Right lobe of liver (tissue), 4 donors: ENCODE data around the gene NPR1.
"Not testable (repeated sequence)": the region's sequence is repeated elsewhere in the genome, so short reads cannot be mapped to it uniquely, and the experiment has no call there.

Experiments used
- CTCF ChIP-seq, 4 donors: fragments of 200-600 bp in 3 of 4; fragments of 450-650 bp in 1 of 4; IDR thresholded peaks; one replicate each; pipeline versions ENCODE4 v1.5.1 to v1.8.0; 2016 to 2022; ENCODE audit warnings: antibody characterized with exemption in 4 of 4, mild to moderate bottlenecking in 2 of 4
- POLR2A ChIP-seq: fragments of 450-650 bp; IDR thresholded peaks from one replicate; pipeline ENCODE4 v1.6.1; 2017; ENCODE audit warnings: antibody characterized with exemption, mild to moderate bottlenecking
- donor health status: DM: no; HTN: no; CAD: no.
- donor health status: DM: no; HTN: no; CAD: no.
- donor health status: DM: no; HTN: yes; CAD: no.

GRCh38 chr1:153668672-153669071 lies 9.8 kb upstream of the NPR1 start:
- TF ChIP-seq CTCF (IDR thresholded peaks at IDR 0.05); POLR2A: not testable (repeated sequence)
